ENCODE measurements around the gene CABCOCO1.

CABCOCO1 gene

DNA sequence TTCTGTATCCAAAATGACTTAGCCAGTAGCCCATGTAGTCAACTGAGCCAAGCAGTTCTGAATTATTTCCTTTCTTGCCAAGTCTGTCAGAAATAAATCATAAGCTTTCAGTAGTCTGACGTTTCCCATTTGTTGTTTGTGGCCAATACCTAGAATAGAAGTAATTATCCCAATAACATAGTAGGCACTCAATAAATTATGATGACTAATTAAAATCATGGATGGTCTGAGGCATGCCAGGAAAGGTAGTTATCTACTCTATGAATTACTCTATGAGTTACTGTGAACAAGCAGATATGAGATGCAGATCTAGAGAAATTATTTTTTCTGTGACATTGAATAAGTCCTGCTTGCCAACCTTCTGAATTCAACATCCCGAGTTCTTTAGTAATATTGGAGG is 2.3 kb downstream of the CABCOCO1 start:
- no peak for ATAC-seq
- TF ChIP-seq CSDC2 (CRISPR knock-in tag; IDR thresholded peaks at IDR 0.05) (no peak), GLIS3 (CRISPR knock-in tag; IDR thresholded peaks at IDR 0.05) (no peak), ARNTL (CRISPR knock-in tag; IDR thresholded peaks at IDR 0.05; ENCODE audit: borderline replicate concordance, low read depth) (no peak), TCF4 (CRISPR knock-in tag; IDR thresholded peaks at IDR 0.05; ENCODE audit: borderline replicate concordance) (no peak), ZC3H10 (CRISPR knock-in tag; IDR thresholded peaks at IDR 0.05) (peak; percentile 67; the same call in 1 of the 2 replicates), ZFP3 (CRISPR knock-in tag; IDR thresholded peaks at IDR 0.05) (no peak), RARB (CRISPR knock-in tag; IDR thresholded peaks at IDR 0.05) (no peak), ZFP30 (CRISPR knock-in tag; IDR thresholded peaks at IDR 0.05) (no peak), ZNF70 (CRISPR knock-in tag; IDR thresholded peaks at IDR 0.05) (no peak), ISL1 (CRISPR knock-in tag; IDR thresholded peaks at IDR 0.05) (peak; percentile 78), ZNF8 (CRISPR knock-in tag; IDR thresholded peaks at IDR 0.05) (no peak), TOX (CRISPR knock-in tag; IDR thresholded peaks at IDR 0.05; ENCODE audit: borderline replicate concordance) (0 out of 2 replicates have a peak, but pooled peaks have one; percentile 12)
- TF ChIP-seq, protein P1, sequence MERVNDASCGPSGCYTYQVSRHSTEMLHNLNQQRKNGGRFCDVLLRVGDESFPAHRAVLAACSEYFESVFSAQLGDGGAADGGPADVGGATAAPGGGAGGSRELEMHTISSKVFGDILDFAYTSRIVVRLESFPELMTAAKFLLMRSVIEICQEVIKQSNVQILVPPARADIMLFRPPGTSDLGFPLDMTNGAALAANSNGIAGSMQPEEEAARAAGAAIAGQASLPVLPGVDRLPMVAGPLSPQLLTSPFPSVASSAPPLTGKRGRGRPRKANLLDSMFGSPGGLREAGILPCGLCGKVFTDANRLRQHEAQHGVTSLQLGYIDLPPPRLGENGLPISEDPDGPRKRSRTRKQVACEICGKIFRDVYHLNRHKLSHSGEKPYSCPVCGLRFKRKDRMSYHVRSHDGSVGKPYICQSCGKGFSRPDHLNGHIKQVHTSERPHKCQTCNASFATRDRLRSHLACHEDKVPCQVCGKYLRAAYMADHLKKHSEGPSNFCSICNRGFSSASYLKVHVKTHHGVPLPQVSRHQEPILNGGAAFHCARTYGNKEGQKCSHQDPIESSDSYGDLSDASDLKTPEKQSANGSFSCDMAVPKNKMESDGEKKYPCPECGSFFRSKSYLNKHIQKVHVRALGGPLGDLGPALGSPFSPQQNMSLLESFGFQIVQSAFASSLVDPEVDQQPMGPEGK (CRISPR knock-in tag; IDR thresholded peaks at IDR 0.05; ENCODE audit: borderline replicate concordance): no peak
- TF ChIP-seq, protein P2, sequence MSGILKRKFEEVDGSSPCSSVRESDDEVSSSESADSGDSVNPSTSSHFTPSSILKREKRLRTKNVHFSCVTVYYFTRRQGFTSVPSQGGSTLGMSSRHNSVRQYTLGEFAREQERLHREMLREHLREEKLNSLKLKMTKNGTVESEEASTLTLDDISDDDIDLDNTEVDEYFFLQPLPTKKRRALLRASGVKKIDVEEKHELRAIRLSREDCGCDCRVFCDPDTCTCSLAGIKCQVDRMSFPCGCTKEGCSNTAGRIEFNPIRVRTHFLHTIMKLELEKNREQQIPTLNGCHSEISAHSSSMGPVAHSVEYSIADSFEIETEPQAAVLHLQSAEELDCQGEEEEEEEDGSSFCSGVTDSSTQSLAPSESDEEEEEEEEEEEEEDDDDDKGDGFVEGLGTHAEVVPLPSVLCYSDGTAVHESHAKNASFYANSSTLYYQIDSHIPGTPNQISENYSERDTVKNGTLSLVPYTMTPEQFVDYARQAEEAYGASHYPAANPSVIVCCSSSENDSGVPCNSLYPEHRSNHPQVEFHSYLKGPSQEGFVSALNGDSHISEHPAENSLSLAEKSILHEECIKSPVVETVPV (CRISPR knock-in tag; IDR thresholded peaks at IDR 0.05): no peak
- TF ChIP-seq, protein P3, sequence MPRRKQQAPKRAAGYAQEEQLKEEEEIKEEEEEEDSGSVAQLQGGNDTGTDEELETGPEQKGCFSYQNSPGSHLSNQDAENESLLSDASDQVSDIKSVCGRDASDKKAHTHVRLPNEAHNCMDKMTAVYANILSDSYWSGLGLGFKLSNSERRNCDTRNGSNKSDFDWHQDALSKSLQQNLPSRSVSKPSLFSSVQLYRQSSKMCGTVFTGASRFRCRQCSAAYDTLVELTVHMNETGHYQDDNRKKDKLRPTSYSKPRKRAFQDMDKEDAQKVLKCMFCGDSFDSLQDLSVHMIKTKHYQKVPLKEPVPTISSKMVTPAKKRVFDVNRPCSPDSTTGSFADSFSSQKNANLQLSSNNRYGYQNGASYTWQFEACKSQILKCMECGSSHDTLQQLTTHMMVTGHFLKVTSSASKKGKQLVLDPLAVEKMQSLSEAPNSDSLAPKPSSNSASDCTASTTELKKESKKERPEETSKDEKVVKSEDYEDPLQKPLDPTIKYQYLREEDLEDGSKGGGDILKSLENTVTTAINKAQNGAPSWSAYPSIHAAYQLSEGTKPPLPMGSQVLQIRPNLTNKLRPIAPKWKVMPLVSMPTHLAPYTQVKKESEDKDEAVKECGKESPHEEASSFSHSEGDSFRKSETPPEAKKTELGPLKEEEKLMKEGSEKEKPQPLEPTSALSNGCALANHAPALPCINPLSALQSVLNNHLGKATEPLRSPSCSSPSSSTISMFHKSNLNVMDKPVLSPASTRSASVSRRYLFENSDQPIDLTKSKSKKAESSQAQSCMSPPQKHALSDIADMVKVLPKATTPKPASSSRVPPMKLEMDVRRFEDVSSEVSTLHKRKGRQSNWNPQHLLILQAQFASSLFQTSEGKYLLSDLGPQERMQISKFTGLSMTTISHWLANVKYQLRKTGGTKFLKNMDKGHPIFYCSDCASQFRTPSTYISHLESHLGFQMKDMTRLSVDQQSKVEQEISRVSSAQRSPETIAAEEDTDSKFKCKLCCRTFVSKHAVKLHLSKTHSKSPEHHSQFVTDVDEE (CRISPR knock-in tag; IDR thresholded peaks at IDR 0.05): no peak

DNA sequence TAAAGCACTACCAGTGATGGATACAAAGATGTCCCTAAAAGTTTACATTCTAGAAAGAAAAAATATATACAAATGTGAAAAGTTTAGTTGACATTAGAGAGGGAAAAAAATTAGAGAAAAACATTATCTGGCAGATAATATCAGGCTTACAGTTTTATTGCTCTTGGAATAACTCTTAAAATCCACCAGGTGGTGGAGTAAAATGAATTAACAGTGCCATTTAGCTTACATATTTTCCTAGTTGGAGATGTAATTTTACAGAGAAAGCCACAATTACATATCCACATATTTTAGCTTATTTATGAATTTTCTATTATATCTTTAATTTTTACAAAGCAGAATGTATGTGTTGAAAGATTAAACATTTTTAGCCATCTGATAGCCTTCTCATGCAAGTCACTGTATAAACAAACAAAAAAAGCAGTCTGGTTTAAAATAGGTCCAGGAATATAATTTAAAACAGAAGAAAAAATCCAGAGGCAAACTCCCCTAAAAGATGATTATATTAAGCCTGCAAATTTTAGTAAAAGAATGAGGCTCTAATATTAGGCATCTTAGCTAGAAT is 6.5 kb downstream of the CABCOCO1 start:
- ATAC-seq: peak; percentile 32; the same call in 1 of the 3 replicates
- TF ChIP-seq ZNF8 (CRISPR knock-in tag; IDR thresholded peaks at IDR 0.05) (no peak), ISL1 (CRISPR knock-in tag; IDR thresholded peaks at IDR 0.05) (peak; percentile 6; the same call in 1 of the 2 replicates), TCF4 (CRISPR knock-in tag; IDR thresholded peaks at IDR 0.05; ENCODE audit: borderline replicate concordance) (peak; percentile 47; the same call in 1 of the 2 replicates)

DNA sequence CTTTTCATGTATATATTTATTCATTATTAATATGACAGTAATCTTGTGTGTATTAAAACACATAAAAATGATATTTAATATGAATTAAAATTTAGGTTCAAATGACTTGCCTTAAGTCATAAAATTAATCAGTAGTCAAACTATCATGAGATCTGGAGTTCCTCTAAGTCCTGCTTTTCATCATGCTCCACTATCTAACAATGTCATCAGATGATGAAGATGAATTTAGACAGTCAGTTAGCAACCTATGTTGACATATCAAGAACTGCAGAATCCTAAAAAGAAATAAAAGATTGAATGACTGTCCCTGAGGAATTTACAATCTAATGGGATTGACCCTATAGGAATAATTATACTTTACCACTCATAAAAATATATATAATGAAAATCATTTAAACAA is 7.1 kb downstream of the CABCOCO1 start:
- ATAC-seq: no peak
- TF ChIP-seq, protein P1 (CRISPR knock-in tag; IDR thresholded peaks at IDR 0.05; ENCODE audit: borderline replicate concordance): no peak
- TF ChIP-seq TOX (CRISPR knock-in tag; IDR thresholded peaks at IDR 0.05; ENCODE audit: borderline replicate concordance) (no peak), TCF4 (CRISPR knock-in tag; IDR thresholded peaks at IDR 0.05; ENCODE audit: borderline replicate concordance) (peak; percentile 76), OSR1 (CRISPR knock-in tag; IDR thresholded peaks at IDR 0.05) (no peak), CSDC2 (CRISPR knock-in tag; IDR thresholded peaks at IDR 0.05) (no peak), GLIS3 (CRISPR knock-in tag; IDR thresholded peaks at IDR 0.05) (no peak), BACH2 (CRISPR knock-in tag; IDR thresholded peaks at IDR 0.05; ENCODE audit: borderline replicate concordance) (no peak), ZNF565 (CRISPR knock-in tag; conservative IDR thresholded peaks at IDR 0.05; ENCODE audit: low read depth) (no peak), ZFP3 (CRISPR knock-in tag; IDR thresholded peaks at IDR 0.05) (no peak), ZC3H10 (CRISPR knock-in tag; IDR thresholded peaks at IDR 0.05) (no peak), PPARA (CRISPR knock-in tag; IDR thresholded peaks at IDR 0.05; ENCODE audit: borderline replicate concordance) (no peak), ZFP30 (CRISPR knock-in tag; IDR thresholded peaks at IDR 0.05) (no peak), SNAI2 (CRISPR knock-in tag; IDR thresholded peaks at IDR 0.05) (no peak), ARNTL (CRISPR knock-in tag; IDR thresholded peaks at IDR 0.05; ENCODE audit: borderline replicate concordance, low read depth) (no peak), ISL1 (CRISPR knock-in tag; IDR thresholded peaks at IDR 0.05) (peak; percentile 76), ESRRG (CRISPR knock-in tag; IDR thresholded peaks at IDR 0.05) (no peak)
- TF ChIP-seq, protein P3 (CRISPR knock-in tag; IDR thresholded peaks at IDR 0.05): peak; percentile 68; the same call in 1 of the 2 replicates
- TF ChIP-seq, protein P2 (CRISPR knock-in tag; IDR thresholded peaks at IDR 0.05): no peak
- TF ChIP-seq, protein P4, sequence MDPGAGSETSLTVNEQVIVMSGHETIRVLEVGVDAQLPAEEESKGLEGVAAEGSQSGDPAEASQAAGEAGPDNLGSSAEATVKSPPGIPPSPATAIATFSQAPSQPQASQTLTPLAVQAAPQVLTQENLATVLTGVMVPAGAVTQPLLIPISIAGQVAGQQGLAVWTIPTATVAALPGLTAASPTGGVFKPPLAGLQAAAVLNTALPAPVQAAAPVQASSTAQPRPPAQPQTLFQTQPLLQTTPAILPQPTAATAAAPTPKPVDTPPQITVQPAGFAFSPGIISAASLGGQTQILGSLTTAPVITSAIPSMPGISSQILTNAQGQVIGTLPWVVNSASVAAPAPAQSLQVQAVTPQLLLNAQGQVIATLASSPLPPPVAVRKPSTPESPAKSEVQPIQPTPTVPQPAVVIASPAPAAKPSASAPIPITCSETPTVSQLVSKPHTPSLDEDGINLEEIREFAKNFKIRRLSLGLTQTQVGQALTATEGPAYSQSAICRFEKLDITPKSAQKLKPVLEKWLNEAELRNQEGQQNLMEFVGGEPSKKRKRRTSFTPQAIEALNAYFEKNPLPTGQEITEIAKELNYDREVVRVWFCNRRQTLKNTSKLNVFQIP (CRISPR knock-in tag; IDR thresholded peaks at IDR 0.05; ENCODE audit: borderline replicate concordance, low read depth): no peak

Data from SK-N-SH treated with all-trans-retinoic acid at 6 μM for 48 hours (cell line).